Measurements from ENCODE around the gene TNS3. TPM values are rescaled to one million over a fixed set of nuclear protein-coding genes. Genes with fewer than 3 reads are reported as not detected.

TNS3 gene
- total RNA-seq, 1 donor from 2014 or later = 30.4 TPM

DNA sequence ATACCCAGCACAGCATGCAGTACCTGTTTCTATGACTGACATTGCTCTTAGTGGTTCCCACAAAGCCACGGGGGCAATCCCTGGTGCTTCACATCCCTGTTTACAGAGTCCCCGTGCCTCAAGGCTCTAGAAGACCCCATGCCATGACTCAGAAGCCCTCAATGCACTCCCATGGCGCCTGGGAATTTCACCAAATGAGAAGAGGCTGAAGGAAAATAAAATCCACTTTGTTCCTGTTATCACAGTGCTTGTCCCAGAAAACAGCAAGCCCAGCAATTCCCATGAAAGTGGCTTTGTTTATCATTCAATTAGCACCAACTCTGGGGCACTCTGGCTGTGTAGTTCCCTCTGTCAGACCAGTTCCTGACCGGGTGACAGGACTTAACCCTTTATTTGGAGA, 268.3 kb downstream of the TNS3 start:
- DNase-seq (ENCODE audit: low read depth, low spot score) = no peak

DNA sequence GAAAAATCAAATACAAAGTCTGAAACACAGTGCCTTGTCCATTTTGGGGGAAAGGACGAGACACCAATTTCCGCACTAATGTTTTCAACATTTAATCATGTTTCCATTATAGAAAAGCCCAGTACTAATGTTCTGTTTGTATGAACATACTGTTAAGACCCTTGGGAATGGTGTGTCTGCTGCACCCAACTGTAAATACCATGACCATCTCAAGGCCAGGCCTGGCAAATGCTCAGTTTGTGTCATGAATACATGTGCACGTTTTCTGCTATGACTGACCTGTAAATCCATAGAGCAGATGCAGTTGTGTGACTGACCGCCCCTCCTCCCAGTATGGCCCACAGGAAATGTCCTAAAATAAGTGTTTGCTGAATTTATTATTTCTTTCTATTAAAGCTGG, 270.0 kb downstream of the TNS3 start:
- DNase-seq (ENCODE audit: low read depth, low spot score) = no peak

DNA sequence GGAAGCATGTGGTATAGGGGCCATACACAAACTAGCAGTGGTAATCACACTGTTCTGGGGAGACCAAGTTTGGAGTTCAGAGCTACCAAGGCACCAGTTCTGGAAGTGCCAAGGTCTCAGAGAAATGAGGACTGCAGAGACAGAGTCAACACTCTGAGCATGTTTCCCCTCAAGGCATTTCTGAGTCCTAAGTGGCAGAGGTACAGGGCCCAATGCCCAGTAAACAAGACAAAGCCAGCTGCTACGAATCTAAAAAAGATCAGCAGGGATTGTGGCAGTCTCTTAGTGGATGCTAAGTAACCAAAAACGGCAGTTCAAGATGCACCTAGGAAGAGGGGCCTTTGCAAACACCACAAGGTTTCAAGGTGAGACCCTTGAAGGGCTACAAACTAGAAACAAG, 271.9 kb downstream of the TNS3 start:
- DNase-seq (ENCODE audit: low read depth, low spot score) = no peak

DNA sequence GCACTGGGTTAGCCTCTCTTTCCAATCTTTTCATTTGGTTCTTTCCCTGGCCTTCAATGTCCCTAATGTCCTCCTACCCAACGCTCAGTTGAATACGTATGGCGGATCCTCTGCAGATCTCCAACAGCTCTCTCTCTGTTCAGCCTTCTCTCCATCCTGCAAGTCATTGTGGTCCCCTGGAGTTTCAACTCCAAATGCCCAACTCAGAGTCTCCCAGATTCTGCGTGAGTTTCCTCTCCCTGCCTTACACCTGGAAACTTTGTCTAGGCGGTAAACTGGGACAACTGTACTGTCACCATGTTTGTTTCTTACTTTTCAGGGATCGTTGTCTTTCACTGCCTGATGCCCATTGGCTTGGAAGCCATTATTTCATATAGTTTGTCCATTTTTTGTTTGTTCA, 273.1 kb downstream of the TNS3 start:
- DNase-seq (ENCODE audit: low read depth, low spot score) = no peak

DNA sequence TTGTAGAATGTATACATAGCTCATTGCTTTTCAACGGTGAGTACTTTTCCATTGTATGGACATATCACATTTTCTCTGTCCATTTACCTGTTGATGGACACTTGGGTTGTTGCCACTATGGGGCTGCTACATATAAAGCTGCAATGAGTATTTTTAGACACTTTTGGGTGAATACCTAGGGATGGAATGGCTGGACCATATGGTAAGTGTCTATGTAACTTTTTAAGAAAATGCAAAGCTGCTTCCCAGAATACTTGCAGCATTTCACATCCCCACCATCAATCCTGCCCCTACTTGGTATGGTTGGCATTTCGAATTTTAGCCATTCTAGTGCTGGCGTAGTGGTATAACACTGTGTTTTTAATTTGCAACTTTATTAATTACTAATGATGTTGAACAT, 274.6 kb downstream of the TNS3 start:
- DNase-seq (ENCODE audit: low read depth, low spot score) = no peak

DNA sequence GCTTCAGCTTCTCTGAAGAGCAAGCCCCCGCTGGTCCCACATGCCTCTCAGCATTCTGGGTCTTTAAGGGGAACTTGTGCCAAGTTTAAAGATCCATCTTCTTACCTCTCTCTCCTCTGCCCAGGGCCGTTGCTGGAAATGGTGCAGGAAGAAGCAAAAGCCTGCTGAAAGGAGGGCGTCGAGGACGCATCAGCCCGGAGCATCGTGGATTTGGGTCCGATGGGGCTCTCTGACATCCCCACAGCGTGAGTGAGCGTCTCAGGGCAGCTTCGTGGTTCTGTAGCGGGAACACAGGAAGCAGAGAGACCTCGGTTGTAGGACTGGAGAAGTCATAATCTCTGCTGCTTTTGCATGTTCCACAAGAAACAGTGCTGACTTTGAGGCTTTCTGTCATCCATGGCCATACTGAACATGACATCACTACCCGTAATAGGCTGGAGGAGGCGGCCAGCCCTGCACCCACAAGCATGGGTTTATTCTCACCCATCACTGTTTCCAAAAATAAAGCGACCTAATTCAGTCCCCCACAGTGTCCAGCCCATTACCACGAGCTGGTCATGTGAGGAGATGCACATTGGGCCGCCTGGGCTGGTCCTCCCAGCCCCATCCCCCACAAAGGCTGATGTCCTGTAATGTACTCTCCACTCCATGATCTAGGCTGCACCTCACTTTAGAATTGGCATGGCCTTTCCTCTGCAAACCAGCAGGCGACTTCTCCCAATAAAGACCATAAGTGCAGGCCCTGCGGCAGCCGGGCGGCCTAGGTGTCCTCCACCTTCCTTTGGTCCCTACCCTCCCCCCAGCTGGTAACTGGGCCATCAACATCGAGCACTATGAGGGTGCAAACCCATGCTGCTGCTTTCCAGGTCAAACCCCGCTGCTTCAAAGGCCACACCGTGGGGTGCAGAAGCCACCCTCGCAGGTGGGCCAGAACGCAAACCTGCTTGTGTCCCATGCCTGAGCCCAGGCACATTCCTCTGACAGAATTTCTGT, 276.9 kb downstream of the TNS3 start:
- no peak for DNase-seq (ENCODE audit: low read depth, low spot score)

DNA sequence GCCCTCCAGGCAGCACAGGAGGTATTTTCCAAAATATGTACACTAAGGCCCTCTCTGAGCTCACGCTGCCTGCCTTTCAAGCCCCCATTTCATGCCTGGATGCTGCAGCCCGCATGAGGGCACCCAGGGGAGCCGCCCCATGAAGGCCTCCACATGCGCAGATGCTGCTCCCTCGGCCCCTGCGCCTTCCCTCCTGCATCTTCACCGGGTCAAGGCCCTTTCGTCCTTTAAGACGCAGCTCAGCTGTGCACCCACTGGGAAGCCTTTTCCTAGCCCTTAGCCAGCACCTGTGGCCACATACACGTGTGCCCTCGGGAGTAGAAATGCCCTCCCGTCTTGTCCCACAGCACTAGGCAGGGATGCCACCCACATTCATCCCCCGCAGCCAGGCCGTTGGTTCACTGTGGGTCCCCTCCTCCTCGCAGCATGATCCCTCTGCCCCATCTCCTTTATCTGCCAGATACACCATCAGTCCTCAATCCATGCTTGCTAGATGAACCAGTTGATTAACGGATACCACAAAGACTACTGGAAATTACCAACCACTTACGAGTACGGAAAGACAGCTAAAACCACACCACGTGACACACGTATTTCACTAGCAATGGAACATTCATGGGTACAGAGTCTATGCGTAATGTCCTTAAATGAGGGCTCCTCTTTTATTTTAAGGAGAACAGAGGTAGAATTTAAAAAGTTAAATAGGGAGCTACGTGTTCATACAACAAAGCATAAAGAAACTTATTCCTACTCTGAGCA, 278.0 kb downstream of the TNS3 start:
- no peak for DNase-seq (ENCODE audit: low read depth, low spot score)

DNA sequence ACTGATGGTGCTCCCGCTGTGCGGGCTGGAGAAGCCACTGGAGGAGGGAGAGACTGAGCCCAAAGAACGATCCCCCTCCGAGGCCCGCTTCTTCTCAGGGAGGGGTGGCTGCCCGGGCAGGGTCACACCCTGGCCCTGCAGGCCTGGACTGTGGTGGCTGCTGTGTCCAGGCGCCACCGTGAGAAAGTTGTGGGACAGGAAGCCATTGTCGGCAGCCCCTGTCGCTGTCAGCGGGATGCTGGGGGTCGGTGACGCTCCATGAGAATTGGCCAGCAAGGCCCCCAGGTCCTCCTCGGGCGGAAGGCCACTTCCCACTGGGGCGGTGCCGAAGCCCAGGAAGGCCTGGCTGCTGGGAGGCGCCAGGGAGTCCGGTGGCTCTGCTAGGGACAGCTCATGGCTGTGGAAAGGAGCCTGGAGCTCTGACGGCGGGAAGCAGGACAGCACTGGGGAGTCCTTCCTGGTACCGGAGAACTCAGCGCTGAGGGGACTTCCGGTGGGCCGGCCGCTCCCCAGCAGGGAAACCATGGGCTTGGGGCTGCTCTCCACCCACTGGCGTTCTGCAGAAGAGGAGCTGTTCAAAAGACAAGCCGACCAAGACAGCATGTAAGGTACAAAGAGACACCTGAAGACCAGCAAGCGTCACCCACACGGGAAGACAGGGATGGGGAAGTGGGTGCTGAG, 278.8 kb downstream of the TNS3 start:
- no peak for DNase-seq (ENCODE audit: low read depth, low spot score)

DNA sequence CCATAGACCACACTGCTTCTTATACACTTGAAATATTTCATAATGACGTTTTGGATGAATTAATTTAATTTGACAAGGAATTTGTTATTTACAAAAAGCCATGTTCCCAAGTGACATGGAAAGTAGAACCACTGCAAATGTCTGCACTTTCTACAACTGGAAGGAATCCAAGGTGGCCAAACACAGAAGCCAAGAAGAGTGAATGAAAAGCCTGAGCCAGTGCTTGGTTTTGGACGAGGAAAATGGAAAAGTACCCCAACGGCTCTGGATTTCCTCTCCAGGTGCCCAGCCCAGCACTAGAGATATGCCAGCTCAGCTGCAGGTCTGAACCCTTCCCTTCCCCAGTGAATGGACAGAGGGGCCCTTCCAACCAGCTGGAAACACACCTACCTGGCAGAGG, 279.4 kb downstream of the TNS3 start:
- DNase-seq (ENCODE audit: low read depth, low spot score) = no peak

DNA sequence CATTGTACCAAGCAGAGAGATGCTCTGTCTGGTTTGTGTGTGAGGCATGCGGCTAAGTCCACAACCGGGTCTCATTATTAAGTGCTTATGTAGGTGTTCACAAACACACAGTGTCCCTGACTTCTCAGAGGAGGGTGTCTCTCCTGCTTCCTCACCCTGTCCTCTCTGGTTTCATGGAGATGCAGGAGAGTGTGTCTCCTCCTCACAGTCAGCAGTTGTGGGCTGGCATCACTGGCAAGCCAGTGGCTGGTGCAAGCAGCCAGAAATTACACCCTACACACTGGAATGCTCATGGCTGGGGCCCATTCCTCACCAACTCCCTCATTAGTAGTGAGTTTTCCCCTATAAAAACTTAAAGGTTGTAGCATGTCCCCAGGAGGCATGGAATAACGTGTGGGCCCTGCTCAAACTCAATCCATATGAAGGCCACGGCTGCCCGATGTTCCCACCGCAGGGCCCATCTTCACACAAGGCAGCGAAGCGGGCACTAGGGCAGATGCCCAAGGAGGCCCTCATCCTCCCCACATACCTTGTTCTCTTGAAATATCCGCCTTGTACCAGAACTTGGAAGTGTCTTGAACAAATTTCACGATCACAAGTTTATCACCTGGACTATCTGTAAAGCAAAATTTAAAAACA, 280.1 kb downstream of the TNS3 start:
- no peak for DNase-seq (ENCODE audit: low read depth, low spot score)

DNA sequence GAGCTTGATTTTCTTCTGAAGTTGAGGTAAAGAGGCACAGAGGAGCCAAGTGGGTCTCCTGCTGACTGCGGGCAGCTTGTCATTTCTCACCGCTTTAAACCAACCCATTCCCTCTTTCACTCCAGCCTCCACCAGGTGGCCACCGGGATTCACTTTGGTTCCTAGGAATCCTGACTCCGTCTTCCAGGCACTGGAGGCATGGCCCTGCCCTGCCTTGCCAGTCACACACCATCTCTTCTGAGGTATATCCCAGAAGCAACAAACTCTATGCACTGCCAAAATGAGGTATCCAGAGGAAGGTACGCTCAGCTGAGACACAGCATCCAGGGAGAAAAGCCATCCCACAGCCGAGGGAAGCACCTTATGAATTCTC, 280.8 kb downstream of the TNS3 start:
- DNase-seq (ENCODE audit: low read depth, low spot score) = no peak

DNA sequence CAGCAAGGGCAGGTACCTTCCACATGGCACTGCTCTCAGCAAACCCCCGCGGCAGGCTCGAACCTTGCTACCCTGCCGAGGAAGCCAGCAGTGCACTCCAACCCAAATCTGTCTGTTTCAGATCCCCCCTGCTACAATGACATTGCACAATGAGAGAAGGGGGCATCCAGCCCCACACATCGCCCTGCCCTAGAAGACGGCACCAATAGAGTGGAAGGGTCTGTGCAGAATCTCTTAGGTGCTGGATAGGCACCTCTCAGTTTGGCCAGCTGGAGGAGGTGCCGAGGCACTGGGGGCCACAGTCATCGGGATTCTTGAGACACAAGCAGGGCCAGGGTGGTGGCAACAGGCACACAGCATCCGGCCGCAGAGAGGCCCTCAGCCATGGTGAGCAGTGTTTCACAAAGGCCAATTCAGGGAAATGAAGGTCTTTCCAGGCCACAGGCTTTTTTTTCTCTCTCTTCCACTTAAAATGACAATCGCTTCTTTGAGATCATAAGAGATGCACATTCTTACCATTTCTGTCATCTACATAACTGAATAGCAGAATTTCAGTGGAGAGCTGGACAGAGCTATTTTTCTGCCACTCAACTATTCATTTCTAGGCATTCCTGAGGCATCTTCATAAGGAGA, 281.3 kb downstream of the TNS3 start:
- DNase-seq (ENCODE audit: low read depth, low spot score) = no peak

DNA sequence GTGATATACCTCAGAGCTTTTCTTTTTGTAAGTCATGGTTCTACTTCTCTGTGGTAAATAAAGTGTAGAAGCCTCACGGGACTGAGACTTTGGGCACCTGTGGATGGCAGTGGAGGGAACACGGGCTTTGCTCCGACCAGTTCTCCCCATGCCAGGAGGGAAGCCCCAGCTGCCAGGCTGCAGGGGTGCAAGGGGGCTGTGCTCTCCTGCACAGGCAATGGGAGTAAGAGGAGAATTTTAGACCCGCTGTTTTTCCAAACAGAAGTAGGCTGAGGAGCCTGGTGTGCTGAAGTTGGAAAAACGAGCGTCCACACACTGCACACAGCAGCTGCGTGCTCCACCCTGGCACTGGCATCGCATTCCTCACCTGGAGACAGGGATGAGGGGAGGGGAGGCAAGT, 282.4 kb downstream of the TNS3 start:
- no peak for DNase-seq (ENCODE audit: low read depth, low spot score)

DNA sequence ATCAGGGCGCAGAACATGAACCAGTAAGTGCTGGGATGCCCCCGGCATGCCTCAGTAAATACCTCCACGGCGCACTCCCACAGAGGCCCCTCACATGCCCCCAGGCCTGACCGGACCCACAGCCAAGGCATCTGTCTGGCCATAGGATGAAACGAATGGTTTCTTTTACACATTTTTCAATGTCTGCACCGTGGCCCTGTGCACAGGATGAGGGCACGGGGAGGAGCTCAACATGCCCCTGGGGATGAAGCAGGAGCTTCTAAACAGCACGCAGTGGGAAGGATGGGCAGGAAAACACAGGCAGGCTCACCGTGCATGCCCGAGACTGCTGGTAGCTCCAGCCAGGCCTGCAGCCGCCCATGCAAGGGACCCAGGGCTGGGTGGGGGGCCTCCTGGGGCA, 283.3 kb downstream of the TNS3 start:
- no peak for DNase-seq (ENCODE audit: low read depth, low spot score)

DNA sequence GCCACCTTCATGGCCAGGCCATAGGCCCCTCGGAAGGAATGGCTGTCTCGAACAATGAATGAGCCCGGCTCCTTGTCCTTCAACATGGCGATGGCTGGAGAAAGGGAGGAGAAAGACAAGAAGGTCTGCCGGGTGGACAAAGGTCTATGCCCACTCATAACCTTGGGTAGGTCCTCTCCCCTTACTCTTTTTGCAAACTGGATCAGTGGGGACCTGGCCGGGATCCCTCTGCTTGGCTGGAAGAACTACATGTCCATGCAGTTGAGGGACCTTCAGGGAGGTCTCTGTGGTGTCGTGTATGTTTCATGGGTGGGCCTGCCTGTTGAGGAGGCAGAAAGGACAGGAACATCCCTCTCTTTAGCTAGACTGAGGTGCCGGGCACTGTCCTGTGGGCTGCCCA, 284.8 kb downstream of the TNS3 start:
- DNase-seq (ENCODE audit: low read depth, low spot score) = no peak

DNA sequence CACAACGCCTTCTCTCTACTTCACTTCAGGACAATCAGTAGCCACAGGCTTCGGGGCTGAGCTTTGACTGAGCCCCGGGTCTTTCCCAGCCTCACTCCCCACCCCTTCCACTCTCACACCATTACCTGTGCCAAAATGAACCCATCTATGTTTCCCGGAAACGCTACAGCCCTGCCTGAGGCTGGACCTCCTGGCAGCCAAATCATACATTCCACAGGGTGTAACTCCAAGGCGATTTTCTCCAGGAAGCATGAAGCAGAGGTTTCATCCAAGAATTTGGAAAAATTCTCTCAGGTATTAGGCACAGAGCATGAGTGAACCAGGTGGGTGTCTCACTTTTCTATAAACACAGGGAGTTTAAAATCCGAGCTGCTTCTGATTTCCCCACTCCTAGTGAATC, 286.3 kb downstream of the TNS3 start:
- no peak for DNase-seq (ENCODE audit: low read depth, low spot score)

DNA sequence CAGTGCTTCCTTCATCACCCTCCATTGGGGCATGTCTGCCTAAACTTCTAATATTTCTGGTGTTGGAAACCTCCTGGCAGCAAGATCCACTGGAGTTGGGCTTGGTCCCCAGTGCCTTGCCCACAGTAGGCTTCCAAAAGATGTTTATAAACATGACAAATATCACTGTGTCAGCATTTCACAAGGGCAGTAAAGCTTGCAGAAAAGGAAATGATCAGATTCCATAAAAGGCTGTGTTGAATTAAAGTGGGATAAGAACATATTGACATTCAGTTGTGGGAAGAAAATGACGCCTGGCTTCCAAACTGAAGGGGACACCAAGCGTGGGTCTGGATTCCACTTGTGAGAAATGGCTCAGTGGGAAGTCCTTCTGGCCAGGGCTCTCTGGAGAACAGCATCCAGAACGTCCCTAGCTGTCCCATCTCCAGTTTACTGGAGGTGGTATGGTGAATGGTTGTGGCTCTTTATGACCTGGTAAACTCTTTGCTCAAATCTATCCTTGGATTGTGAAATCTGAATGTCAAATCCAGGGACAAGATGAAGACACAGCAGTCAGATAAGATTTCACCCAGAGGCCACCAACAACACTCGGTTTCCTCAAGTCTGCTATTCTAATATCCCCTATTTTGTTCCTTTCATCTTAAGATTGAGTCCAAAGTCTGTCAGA, 287.2 kb downstream of the TNS3 start:
- DNase-seq (ENCODE audit: low read depth, low spot score) = no peak

DNA sequence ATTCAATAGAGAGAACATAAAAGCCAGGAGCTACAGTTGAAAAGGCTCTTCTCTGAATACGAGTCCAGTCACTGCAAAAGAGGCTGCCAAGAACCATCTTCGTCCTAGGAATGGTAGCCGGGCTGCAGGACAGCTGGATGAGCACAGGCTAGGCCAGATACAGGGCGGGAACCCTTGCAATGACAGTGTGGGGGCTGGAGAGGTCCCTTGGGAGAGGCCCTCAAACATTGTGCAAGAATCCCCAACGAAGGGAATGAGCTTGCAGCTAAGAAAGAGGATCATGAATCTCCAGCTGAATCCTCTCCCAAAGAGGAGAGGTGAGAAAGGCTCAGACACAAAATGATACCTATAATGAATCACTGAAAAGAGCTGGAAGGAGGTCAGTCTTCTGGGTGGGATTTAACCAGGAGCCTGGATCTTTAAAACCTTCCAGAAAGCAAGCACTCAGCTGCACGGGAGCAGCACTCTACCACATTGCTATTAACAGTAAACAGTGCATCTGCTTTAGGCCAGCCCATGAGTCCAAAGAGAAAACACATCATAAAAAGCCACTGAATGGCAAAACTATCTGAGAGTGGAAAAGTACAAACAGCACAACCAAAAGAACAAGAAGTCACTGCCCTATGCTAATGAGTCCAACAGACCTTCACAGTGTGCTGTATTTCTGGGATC, 287.9 kb downstream of the TNS3 start:
- DNase-seq (ENCODE audit: low read depth, low spot score) = no peak

DNA sequence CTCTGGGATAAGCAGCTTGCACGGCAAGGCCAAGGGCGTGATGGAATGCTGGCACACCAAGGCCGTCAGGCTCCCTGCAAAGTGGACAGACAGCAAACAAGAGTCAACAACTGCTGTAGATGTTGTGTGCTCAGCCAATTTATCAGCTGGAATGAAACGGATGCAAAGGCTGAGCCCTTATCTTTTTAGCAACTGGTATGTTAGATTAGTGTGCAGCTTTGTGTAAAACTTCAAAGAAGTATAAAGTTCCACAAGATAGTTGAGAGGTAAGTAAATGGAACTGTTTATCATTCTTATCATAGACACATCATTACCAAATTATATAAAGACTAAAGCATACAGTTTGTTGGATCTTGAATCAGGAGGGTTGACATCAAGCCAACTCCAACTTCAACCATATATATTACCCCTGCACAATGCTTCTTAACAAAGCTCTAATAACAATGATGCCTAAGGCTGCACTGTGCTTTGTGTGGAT, 289.0 kb downstream of the TNS3 start:
- DNase-seq (ENCODE audit: low read depth, low spot score) = no peak

All from pulmonary artery endothelial cell (primary cell).